ENCODE data around the gene OPRPN.

DNA sequence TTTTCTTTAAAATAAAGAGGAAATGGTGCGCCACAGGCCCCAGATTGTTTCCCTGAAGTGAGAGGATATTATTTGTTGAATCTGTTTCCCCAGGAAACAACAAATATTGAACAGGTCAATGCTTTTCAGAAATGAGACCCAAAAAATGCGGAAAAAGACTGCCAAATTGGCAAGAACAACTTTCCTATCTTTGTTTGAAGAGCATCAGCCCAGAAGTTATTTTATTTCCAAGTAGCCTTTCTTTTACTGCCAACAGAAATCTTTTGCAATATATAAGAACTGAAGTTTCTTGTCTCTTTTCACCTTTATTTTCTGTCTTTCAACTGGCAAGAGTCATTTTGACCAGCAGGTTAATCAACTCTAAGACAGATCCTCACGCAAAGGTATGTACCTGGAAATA lies 37.3 kb upstream of the OPRPN start, which contains the start of gene SMR3A:
- TF ChIP-seq, protein P1, sequence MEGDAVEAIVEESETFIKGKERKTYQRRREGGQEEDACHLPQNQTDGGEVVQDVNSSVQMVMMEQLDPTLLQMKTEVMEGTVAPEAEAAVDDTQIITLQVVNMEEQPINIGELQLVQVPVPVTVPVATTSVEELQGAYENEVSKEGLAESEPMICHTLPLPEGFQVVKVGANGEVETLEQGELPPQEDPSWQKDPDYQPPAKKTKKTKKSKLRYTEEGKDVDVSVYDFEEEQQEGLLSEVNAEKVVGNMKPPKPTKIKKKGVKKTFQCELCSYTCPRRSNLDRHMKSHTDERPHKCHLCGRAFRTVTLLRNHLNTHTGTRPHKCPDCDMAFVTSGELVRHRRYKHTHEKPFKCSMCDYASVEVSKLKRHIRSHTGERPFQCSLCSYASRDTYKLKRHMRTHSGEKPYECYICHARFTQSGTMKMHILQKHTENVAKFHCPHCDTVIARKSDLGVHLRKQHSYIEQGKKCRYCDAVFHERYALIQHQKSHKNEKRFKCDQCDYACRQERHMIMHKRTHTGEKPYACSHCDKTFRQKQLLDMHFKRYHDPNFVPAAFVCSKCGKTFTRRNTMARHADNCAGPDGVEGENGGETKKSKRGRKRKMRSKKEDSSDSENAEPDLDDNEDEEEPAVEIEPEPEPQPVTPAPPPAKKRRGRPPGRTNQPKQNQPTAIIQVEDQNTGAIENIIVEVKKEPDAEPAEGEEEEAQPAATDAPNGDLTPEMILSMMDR (IDR thresholded peaks at IDR 0.05) = no peak
- no peak for TF ChIP-seq EZH2 (IDR thresholded peaks at IDR 0.05)
